GM18519 (cell line): ENCODE data around the gene PMS2.
"Not testable (repeated sequence)": the region's sequence is repeated elsewhere in the genome, so short reads cannot be mapped to it uniquely, and the experiment has no call there.

Experiments
- ATAC-seq: cut with Tn5 transposase; IDR thresholded peaks from one replicate; pipeline ENCODE4 v1.9.1; 2021; ENCODE audit warnings: mild to moderate bottlenecking, moderate library complexity; ENCODE audit not compliant: unreplicated experiment, low FRiP score

PMS2 gene

GRCh38 chr7:6008668-6009611 lies at the start of gene PMS2, which contains the start of gene AIMP2:
PMS2 (minus strand) TSS chr7:6009049; CDS start chr7:6009019, 30 bp downstream.
AIMP2 (plus strand) TSS chr7:6009272; CDS start chr7:6009364, 92 bp downstream.
- peak; percentile 78 for ATAC-seq

GRCh38 chr7:6057316-6058129 lies 48.7 kb upstream of the PMS2 start:
- no peak for ATAC-seq

- no peak for ATAC-seq
Observed at GRCh38 chr7:6056616-6057015, 47.8 kb upstream of the PMS2 start.

GRCh38 chr7:6051185-6051584 lies 42.3 kb upstream of the PMS2 start:
- ATAC-seq: not testable (repeated sequence)

GRCh38 chr7:6049780-6050179 lies 40.9 kb upstream of the PMS2 start:
- no peak for ATAC-seq

- no peak for ATAC-seq
Observed at GRCh38 chr7:6035686-6036085, 26.8 kb upstream of the PMS2 start.

- no peak for ATAC-seq
Observed at GRCh38 chr7:6035165-6035564, 26.3 kb upstream of the PMS2 start.

- ATAC-seq: no peak
Observed at GRCh38 chr7:6032641-6033040, 23.8 kb upstream of the PMS2 start.

GRCh38 chr7:6032167-6032566 lies 23.3 kb upstream of the PMS2 start:
- ATAC-seq: no peak

- ATAC-seq: no peak
Observed at GRCh38 chr7:6031567-6031966, 22.7 kb upstream of the PMS2 start.

GRCh38 chr7:6030988-6031387 lies 22.1 kb upstream of the PMS2 start, which contains the start of gene ANKRD61:
ANKRD61 (plus strand) TSS chr7:6031376; CDS start chr7:6031376, 0 bp downstream.
- no peak for ATAC-seq

GRCh38 chr7:6028563-6028962 lies 19.7 kb upstream of the PMS2 start:
- ATAC-seq: no peak

GRCh38 chr7:6027806-6028365 lies 19.0 kb upstream of the PMS2 start:
- no peak for ATAC-seq

GRCh38 chr7:6026820-6027311 lies 18.0 kb upstream of the PMS2 start:
- no peak for ATAC-seq

- ATAC-seq: peak; percentile 51
Observed at GRCh38 chr7:6026011-6026819, 17.4 kb upstream of the PMS2 start.

GRCh38 chr7:6023974-6024435 lies 15.2 kb upstream of the PMS2 start:
- no peak for ATAC-seq

- ATAC-seq: no peak
Observed at GRCh38 chr7:6022707-6023106, 13.9 kb upstream of the PMS2 start.

- ATAC-seq: no peak
Observed at GRCh38 chr7:6020371-6021286, 11.8 kb upstream of the PMS2 start.

- ATAC-seq: no peak
Observed at GRCh38 chr7:6016653-6016966, 7.8 kb upstream of the PMS2 start.
